Activated CD4-positive, CD25-positive, alpha-beta regulatory T cell treated with anti-CD3 and anti-CD28 coated beads, Interleukin-2, amount 50 U/mL, for 72 hours (primary cell): ENCODE data around the gene PPP3CA.
"Not testable (repeated sequence)": the region's sequence is repeated elsewhere in the genome, so short reads cannot be mapped to it uniquely, and the experiment has no call there.

Experiments used
- DNase-seq: peaks from one replicate; pipeline ENCODE4 v3.0.0; 2021

PPP3CA gene

DNA sequence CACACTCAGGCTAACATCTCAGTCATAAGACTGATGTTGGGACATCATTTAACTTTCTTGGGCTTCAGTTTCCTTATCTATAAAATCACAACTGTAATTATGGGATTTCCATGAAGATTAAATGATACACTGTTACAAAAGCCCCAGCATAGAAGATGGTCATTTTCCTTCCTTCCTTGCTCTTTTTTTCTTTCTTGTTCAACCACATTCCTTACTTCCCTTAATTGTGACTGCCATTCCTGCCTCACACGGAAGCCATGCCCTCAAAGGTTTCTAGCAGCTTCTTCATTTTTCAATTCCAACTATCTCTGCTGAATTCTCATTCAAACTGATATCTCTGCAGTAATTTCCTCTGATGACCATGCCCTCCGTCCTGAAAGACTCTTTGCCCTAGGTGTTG, 311.8 kb downstream of the PPP3CA start:
- DNase-seq, result no peak

DNA sequence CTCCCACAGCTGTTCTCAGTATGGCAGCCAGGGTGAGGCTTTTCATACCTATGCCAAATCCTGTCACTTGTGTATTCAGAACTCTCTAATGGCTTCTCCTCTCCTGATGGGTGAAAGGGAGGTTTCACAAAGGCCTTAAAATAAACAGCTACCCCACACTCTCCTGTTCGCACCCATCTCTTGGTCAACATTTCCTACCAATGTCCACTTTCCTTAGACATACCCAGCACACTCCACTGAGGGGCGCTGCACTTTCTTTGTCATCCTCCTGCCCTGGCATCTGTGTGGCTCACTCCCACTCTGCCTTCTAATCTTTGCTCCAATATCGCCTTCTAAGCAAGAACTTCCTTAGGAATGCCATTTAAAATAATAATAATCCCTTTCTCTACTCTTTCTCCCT, 313.3 kb downstream of the PPP3CA start:
- DNase-seq, result no peak

DNA sequence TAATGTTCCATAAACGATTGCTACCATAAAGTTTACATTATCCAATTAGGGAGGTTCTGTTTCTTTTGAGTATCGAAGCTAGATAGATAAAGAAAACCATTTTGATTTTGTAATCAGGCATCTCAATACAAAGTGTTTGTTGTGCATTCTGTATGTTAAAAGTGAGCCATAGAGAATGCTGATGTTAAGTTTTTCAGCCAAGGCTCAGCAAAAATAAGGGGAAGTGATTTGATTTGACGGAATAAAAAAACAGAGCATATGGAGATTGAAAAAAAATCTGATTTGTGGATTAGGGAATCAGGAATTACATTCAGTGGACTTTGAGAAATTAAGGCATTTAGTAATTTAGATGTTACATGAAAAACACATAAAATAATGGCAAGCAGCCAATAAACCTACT, 314.8 kb downstream of the PPP3CA start:
- no peak for DNase-seq

DNA sequence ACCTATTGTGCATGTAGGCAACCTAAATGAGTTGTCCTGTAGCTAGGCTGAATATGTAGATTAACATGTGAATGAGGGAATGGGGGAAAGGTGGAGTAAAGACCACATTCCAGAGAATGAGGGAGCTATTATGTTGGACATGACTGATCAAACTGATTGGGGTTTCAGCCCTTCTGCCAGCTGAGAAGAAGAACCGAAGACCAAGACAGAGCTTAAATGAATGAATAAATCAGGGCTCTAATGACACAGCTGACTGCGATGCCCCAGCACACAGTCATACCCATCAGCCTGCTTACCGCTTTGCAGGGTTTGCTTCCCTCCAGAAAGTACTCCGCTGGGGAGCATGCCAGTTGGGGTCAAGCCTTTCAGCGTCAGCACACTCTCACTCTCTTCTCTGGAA, 315.4 kb downstream of the PPP3CA start:
- DNase-seq, result no peak

DNA sequence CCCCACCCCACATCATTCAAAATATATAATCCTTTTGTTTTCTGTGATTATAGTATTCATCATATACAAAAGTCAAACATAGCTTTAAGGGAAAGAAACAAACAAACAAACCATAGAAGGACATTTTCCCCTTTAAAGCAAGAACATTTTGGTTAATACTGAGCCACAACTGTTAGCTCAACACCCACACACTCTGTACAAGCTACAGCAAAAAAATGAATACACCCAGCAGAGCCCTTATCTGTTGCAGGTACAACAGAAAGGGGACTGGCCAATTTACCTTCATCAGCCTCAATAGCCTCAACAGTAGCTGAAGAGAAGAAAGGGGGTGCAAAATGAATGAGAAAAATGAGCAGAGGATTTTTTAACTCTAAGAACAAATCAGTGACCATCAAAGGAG, 318.4 kb downstream of the PPP3CA start:
- no peak for DNase-seq

DNA sequence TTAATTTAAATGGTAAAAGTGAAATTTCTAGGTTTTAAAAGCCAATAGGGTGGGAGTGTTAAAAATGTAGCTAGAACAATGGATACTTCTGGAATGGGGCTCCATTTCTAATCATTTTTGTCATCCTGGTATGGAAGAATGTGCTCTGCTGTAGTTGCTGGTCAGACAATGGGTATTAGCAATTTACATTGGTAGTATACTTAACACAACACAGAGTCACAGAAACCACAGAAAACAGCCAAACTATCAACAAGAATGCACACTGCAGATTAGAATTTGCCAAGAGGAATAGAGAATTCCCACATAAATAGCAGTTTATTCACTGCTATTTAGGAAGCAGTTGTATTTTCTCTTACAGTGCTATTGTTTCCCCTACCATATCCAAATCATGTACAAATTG, 319.6 kb downstream of the PPP3CA start:
- DNase-seq, result no peak

DNA sequence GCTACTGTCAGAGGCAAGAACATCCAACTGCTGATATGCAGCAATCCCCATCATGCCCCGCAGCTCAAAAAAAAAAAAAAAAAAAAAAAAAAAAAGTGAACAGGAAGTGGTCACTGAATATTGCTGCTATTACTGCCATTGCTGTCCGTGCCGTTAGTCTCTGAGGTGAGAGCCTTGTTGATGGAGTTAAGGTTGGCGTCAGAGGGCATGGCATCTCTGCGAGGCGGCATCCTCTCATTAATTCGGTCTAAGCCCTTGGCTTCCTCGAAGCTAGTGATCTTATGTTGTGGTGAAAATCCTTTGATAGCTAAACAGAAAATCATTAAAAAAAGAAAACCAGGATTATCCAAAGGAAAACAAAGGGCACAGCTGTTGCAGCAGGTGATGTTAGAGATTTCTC, 321.6 kb downstream of the PPP3CA start:
- no peak for DNase-seq

DNA sequence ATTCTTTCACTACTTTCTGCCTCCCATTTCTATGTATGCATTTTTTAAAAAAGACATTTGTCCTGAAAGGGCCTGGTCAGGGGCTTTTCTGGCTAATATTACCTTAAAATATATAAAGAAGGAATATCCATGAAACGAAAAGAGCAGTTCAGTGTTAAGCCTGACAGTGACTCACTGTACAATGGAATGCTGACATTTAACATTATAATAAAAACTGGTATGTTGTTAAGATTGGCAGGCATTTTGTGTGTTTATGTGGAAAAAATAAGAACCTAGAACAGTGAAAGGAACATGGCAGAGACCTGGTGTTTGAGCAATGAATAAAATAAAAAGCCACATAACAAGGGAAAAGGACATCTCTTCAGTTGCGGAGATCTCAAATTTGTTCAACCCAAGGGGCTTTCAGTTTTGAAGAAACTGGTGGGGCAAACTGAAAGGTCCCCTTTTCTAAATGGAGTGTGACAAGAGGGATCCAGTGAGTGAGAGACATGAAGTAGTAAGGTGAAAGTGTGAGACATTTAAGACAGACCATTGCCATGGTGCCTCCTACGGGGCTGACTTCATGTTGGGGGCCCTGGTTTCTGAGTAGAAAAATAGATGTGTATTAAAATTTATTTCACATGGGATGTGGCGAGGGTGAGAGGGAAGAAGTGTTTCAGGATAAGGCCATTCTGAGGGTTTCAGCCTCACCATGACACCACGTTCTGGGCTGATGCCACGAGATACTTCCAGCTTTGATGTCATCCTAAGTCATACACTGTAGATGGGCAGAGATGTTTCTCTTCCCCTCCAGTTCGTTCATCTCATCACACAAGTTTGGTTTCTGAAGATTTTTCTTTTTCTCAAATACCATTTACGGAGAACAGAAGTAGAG, 324.9 kb downstream of the PPP3CA start:
- DNase-seq, result no peak

DNA sequence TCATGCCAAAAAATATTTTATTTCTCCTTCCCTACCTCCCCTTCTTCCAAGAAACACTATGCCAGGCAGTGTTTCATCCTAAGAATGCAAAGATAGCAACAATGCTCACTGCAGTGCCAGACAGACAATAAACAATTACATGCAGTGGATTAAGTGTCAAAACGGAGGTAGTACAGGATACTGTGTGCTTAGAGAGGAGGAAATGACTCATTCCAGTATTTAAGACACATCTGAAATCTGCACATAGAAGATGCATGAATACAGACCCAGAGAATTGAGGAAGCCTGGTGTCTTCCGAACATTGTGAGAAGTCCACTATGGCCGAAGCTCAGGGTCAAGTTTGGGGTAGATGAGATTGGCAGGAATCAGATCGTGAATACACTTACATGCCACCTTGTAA, 326.4 kb downstream of the PPP3CA start:
- no peak for DNase-seq

DNA sequence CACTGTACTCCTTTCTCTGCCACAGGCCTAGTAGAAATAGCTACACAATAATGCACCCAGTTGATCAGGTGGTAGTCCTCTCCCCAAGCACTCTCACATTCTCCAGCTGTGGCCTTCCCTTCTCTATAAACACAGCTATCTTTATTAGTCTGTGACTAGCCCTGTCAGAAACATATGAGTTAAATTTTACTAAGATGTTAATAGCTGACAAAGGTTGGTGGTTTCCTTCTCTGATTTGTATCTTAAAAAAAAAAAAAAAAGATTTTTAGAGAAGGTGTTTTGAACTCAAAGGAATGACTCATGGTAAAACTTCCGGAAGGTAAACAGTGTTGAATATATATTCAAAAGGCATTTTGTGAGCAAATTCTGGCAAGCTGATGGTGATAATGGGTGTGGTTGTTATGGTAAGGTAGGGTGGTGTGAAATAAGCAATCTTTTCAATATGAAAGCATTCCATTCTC, 327.4 kb downstream of the PPP3CA start:
- DNase-seq, result no peak

DNA sequence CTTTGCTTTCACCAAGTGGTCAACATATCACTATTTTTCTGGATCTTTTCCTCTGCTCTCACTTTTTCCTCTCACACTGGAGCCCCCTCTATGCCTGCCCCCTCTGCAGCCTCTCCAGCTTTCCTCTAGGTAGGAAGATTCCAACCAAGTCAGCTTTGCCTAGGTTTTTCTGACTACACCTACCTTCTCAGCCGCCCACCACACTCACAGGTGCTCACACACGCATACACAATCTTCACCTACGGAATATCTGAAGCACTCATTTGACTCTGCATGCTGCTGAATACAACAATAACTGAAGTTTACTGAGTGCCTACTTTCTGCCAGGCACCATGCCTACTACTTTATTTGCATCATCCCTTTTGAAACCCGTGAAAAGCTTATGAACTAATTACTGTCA, 328.0 kb downstream of the PPP3CA start:
- no peak for DNase-seq

DNA sequence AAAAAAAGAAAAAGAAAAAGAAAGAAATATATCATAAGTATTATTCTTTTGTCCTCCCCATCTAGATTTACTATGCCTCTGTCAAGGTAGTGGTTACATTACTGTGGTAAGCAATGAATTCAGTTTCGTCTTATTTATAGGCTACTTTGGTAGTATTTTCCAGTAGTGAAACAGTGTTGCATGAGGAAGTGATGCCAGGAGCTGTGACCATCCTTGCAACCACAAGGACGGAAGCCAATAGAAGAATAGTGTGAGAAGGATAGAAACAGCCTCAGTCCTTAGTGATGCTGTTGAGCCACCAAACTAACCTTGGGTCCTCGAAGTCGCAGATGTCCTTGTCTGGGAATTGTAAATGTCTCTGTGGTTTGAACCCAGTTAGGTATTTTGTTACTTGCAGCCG, 328.5 kb downstream of the PPP3CA start:
- DNase-seq, result no peak

DNA sequence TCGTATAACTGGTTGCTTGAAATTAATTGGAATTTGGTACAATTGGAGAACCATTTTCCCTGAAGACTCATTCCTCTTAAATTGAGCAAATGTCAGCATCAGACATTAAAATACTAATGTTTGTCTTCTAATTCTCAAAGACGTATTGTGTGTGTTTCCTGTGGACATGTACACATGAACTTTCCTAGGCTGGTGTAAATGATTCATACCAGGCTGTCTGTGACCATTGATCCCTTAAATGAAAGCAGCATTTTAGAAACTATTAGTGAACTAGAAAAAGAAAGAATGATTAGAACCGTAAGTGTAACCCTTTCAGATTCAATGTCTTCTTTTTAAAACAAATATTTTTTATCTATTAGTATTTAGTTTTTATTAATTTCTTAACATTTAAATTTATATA, 332.9 kb downstream of the PPP3CA start:
- no peak for DNase-seq

DNA sequence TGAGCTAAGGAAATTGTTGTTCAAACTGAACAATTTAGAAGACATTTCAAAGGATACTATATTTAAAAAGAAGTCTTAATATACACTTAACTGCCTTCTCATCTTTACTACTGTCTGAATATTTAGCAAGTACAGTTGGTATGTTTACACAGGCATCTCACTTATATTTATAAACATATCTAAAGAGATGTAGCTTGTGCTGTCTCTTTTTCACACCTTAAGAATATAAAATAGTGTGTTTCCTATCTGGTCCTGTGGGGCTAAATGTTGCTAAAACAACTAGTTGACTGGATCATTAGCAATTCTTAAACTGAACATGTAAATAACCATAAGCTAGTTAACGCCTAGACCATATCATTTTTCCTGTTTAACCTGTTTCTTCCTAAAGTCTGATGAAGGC, 336.3 kb downstream of the PPP3CA start:
- no peak for DNase-seq

DNA sequence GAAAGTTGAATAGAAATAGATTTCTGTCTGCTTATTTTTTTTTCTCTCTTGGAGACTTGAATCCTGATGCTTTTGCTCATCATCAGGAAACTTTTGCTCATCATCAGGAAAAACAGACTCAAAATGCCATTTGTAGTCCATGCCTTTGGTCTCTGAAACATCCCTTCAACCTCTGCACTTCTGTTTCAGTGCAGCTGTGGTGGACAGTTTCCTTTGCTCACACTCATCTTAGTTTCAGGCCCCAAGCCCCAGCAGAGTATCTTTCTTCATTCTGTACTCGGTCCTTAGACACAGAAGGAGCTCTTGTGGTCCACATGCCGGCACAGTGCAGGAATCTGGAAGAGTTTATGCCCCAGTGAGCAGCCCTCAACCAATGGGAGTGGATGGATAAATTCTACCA, 337.9 kb downstream of the PPP3CA start:
- no peak for DNase-seq

DNA sequence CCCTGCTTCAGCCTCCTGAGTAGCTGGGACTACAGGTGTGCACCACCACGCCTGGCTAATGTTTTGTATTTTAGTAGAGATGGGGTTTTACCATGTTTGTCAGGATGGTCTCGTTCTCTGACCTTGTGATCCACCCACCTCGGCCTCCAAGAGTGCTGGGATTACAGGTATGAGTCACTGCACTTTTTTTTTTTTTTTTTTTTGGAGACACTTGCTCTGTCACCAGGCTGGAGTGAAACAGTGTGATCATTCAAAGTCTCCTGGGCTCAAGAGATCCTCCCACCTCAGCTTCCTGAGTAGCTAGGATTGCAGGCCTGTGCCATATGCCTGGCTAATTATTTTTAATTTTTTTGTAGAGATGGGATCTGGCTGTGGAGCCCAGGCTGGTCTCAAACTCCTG, 338.8 kb downstream of the PPP3CA start:
- no peak for DNase-seq

DNA sequence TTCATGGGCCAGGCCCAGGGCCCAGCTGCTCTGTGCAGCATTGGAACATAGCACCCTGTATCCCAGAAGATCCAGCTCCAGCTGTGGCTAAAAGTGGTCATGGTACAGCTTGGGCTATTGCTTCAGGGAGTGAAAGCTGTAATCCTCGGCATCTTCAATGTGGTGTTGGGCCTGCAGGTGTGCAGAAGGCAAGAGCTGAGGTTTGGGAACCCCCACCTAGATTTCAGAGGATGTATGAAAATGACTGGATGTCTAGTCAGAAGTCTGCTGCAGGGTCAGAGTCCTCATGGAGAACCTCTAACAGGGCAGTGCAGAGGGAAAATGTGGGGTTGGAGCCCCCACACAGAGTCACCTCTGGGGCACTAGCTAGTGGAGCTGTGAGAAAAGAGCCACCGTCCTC, 341.7 kb downstream of the PPP3CA start:
- no peak for DNase-seq

DNA sequence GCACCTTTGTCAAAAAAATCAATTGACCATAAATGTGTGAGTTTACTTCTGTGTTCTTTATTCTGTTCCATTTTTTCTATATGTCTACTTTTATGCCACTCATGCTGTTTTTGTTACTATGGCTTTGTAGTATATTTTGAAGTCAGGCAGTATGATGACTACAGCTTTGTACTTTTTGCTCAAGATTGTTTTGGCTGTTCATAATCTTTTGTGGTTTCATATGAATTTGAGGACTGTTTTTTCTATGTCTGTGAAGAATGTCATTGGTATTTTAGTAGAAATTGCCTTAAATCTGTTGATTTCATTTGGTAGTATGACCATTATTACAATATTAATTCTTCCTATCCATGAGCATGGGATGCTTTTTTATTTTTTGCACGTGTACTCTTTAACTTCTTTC, 346.8 kb downstream of the PPP3CA start:
- DNase-seq, result no peak

DNA sequence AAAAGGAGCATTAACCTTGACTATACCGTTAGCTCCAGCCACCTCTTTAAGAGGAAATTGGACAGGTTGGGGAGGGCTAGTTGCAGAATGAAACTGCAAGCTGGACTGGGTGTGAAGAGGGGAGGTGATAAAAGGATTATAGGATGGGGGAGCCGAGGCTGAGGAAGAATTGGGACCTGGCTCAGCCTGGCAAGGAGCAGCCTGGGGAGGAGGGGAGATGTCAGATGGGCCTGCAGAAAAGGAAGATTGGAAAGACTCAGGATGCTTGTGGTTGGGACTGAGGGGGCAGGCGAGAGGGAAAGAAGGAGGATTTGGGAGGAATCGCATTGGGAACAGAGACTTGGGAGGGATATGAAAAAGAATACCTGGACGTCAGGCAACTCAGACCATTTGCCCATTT, 351.7 kb downstream of the PPP3CA start:
- DNase-seq, result no peak

DNA sequence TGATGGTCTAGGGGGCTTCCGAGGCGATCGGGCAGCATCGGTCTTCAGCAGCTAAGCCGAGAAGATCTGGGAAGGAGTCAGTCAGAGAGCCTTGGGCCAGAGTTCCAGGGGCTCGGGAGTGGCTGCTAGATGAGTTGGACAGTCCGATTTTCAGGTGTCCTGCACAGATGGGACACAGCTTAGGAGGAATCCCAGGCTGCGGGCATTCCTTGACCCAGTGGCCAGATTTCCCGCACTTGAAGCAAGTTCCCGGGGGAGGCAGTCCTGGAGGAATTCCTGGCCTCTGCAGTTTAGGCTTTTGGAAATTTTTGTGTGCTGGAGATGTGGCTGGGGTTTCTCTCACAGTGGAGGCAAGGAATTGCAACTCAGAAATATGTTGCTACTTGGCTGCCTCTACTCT, 352.3 kb downstream of the PPP3CA start:
- not testable (repeated sequence) for DNase-seq

DNA sequence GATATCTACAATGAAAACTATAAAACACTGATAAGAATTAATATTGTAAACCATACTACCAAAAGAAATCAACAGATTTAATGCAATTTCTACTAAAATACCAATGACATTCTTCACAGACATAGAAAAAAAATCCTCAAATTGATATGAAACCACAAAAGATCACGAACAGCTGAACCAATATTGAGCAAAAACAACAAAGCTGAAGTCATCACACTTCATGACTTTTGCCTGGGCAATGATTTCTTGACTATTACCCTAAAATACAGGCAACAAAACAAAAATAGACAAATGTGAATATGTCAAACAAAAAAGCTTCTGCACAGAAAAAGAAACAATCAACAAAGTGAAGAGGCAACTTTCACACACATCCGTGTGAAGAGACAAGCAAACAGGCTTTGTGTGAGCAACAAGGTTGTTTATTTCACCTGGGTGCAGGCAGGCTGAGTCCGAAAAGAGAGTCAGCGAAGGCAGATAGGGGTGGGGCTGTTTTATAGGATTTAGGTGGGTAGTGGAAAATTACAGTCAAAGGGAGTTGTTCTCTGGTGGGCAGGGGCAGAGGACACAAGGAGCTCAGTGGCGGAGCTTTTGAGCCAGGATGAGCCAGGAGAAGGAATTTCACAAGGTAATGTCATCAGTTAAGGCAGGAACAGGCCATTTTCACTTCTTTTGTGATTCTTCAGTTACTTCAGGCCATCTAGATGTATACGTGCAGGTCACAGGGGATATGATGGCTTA, 355.8 kb downstream of the PPP3CA start:
- DNase-seq, result not testable (repeated sequence)

DNA sequence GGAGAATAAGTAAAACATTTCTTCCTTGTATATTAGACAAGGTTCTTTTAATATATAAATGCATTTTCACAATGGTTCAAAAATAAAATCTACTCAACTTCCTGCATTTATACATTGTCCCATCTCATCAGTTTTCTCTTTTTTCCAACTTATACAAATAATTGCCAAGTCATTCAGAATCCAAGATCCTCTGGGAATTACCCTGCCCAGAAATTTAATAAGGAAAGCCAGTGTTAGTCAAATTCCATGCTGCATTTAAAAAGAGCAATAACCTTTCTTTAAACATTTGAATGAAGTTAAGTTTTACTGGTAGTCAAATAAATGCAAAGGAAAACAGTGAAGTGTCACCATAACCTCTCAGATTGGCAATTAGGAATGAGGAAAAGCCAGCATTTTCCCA, 357.9 kb downstream of the PPP3CA start:
- no peak for DNase-seq

DNA sequence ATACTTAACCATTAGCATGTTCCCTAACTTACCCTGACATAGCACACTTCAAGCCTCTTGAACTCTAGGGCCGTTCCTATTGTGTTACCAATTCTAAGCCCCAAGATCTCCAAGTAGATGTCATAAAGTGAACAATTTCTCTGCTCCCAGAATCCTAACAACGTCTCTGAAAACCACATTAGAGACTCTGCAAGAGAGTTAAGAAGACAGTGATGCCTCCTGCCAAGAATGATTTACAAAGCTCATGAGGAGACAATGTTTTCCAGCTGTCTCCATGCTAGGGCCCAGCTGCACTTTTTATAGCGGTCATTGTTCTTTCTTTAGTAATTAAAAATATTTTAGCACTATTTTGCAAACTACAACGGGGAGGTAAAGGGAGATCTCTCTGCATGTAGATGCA, 358.4 kb downstream of the PPP3CA start:
- no peak for DNase-seq

DNA sequence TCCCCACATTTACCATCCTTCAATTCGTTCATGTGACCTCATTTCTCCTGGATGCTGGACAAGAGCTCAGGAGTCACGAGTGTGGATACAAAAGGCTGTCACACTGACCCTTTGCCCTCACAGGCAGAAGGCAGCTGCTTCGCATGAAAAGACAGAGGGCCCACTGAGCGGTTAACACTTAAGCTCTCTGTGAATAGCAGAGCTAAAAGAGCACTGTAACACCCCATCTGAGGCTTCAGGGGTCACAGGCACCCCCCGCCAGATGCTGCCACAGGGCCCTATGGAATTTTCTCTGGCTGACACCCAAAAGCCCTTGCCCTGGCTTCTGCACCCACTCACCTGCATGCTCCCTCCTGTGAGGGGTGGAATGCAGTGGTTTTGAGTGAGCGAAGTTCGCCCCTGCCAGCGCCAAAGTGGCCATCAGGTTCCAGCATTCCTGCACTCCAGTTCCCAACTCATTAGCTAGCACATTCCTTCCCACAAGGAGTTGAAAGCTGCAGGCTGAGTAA, 360.9 kb downstream of the PPP3CA start:
- no peak for DNase-seq
